Stimulated activated CD8-positive, alpha-beta memory T cell treated with anti-CD3 and anti-CD28 coated beads, Interleukin-15, amount 100 ng/mL, for 48 hours (primary cell): Measurements from ENCODE around the gene EMCN.

Source experiments
- DNase-seq, 2 donors: peaks; one replicate each; pipeline ENCODE4 v3.0.0-alpha.2; 2020; ENCODE audit warnings: low read depth in 2 of 2

The EMCN gene

GRCh38 chr4:100493756-100494155 is 24.1 kb downstream of the EMCN start:
- no peak for DNase-seq

DNA sequence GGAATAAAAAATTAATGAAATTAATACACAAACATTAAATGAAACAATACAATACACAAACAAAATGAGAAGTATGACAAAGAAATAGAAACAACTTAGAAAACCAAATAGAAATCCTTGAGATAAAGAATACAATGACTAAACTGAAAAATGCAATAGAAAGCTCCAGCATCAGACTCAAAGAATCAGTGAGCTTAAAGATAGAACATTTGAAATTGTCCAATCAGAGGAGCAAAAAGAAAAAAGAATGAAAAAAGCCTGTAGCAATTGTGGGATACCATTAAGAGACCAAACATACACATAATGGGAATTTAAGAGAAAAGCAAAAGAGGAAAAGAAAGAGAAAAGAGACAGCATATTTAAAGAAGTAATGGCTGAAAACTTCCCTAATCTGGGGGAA is 25.7 kb downstream of the EMCN start:
- DNase-seq: no peak

DNA sequence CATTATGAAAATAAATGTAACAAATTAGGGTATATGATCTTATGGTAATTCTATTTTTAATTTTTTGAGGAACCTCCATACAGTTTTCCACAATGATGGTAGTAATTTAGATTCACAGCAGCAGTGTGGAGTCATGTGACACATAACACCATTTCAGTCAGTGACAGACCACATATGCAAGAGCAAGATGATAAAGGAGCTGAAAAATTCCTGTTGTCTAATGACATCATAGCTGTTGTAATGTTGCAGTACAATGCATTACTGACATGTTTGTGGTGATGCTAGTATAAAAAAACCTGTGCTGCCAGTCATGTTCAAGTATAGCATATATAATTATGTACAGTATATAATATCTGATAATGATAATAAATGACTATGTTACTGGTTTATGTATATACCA is 28.5 kb downstream of the EMCN start:
- no peak for DNase-seq

- DNase-seq: no peak
Measured at GRCh38 chr4:100486496-100486895, 31.3 kb downstream of the EMCN start.

DNA sequence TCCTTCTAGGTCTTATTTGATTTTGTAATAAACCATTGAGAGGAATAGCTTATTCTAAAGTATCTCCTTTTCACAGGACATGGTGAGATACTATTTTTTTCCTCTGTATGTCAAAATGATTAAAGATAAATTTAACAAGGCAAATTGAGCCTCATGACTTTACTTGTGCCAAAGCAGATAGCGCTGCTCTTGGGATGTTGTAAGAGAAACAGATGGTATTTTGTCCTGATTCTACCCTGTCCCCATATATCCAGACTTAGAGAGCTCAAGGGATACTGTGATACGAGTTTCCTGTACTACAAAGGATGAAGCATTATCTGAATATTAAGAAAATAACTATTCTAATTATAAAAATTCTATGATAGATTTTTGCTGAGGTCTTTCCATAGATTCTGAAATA is 34.0 kb downstream of the EMCN start:
- no peak for DNase-seq

DNA sequence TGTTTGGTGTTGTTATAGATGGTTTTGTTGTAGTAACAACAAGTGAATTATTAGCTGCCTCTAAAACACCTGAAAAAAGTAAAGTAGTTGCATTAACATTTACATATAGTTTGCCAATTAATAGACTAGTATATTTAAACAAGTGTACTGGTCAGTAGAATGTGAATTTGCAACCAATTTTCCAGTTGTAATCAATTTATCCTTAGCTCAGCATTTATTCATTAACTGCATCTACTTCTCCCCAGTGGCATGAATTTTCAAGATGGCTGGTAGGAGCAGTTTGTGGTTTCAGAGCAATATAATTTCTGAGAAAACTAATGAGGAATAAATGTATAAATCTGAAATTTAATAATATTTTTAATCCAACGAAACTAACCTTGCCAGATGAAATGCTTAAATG is 37.9 kb downstream of the EMCN start:
- DNase-seq: no peak

GRCh38 chr4:100469555-100469954 is 48.3 kb downstream of the EMCN start:
- DNase-seq: no peak

GRCh38 chr4:100466501-100466900 is 51.3 kb downstream of the EMCN start:
- no peak for DNase-seq

DNA sequence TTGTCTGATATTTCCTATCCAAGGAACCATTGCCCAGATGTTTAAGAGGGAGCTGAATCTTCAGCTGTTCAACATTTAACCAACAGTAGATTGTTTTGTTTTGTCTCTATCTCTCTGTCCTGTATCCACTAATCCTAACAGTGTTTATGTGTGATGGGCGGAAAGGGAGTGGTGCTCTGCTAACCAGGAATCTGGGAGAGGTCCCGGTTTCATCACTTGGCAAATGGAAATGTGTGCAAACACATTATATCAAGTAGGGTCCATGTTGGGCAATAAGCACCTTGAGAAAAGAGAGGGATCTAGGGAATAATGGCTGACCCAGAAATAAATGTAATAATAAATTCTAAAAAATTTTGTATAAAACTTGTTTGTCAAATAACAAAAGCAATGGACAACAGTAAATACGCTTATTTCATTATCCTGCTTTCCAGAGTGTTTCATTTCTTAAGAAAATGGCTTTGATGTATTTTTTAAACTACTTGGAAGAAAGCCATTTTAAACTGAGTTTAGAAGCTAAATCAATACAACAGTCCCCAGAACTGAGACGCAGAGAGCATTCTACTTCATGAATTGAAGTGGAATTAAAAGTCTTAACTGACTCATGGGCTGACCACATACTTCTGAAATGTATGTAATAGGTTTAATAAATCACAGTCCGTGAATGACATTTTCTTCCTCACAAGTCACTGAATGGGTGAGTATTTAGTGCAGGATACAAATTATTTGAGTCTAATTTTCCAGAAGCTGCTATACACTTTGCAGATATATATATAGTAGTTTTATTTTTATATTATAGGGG is 55.8 kb downstream of the EMCN start:
- DNase-seq: no peak

DNA sequence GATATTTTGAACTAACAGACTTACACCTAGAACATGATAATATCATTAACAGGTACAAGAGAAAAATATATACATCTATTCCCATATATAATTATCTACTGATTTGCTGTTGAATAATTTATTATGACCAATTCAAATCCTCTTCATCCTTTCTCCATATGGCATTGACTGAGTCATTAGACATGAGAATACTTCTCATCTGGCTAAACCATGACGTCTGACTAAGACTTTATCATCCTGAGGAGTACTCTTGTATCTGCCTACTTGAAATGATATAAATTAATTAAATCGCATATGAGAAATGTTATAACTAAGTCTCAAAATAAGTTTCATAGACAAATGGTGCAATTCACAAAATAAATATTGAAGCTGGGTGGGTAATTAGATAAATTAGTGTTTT is 67.4 kb downstream of the EMCN start:
- DNase-seq: no peak

DNA sequence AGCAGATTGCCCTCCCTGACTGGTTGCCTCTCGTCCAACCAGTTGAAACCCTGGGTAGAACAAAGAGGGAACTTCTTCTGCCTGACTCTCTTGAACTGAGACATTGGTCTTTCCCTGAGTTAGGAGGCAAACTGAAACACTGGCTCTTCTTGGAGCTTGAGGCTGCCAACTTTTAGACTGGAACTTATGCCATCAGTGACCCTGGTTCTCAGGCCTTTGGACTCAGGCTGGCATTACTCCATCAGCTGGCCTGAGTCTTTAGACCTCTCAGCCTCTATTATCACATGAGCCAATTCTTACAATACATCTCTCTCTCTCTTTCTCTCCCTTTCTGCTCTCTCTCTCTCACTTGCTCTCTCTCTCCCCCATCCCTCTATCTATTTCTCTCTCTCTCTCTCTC is 86.4 kb downstream of the EMCN start:
- no peak for DNase-seq

DNA sequence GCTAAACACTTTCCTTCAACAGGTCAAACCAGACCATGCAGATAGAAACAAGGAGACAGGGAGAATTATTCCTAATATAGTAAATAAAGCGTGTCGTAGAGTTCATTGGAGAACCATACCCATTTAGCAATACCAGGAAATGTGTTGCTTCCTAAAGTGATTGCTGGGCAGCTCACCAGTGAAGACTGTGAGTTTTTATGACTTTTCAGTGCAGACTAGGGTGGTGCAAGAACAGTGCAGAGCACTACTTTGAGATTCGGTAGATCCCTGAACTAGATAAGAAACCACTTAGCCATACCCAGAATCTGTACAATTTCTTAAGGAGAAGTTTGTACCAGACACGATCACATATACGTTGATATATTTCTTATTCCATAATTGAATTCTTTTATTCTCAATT is 87.4 kb downstream of the EMCN start:
- DNase-seq: no peak

DNA sequence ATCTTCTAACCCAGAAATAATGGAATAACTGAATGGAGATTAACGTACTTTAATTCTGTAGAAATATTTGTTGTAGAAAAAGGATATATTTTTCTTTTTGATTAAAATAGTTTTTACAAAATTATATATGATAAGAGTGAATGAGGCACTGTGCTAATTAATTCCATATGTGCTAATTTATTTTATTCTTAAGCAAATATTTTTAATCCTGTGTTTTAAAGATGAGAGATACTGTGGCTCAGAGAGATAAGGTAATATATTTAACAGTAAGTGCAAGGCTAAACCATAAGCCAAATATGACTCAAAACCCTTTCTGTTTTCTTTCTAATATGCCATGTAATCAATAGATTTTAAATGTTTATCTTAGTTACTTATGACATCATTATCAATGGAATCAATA is 88.2 kb downstream of the EMCN start:
- DNase-seq: no peak

- no peak for DNase-seq
Measured at GRCh38 chr4:100428051-100428450, 89.8 kb downstream of the EMCN start.

GRCh38 chr4:100424376-100424775 is 93.4 kb downstream of the EMCN start:
- DNase-seq: no peak

DNA sequence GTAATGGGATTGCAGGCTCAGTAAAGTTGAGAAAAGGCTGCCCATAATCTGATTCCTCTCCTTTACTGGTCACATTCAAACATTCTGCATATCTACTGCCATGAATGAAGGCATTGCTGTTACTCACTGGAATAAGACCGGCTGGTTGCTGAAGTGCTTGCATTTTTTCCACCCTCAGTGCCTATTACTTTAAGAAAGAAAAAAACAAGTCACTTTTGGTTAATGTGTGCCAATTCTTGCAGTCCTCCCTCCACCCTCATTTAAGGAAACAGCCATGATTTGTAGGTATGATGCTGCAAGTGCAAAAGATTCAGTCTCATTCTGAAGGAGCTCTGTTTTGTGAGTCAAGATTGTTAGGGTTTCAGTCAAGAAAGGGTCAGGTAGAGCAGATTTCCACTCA is 94.9 kb downstream of the EMCN start:
- no peak for DNase-seq

GRCh38 chr4:100421361-100421978 is 96.4 kb downstream of the EMCN start:
- no peak for DNase-seq

GRCh38 chr4:100420571-100420970 is 97.3 kb downstream of the EMCN start:
- no peak for DNase-seq

DNA sequence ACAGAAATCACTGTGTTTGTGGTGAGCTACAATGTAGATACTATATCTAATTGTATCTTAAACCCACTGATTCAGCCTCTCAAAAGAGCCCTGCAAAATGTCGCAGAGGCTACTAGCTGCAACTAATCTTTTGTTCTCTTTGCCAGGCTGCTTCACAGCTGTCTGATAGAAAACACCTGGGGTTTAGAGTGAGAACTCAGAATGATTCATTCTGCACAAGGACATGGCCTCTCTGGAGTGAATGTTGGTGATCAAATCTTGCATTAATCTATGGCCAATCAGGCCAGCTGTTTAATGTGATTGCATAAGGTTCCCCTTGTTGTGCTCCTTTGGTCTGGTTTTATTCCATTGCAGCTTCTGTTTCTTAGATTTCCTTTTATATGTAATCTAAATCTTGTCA is 100.3 kb downstream of the EMCN start:
- DNase-seq: no peak

DNA sequence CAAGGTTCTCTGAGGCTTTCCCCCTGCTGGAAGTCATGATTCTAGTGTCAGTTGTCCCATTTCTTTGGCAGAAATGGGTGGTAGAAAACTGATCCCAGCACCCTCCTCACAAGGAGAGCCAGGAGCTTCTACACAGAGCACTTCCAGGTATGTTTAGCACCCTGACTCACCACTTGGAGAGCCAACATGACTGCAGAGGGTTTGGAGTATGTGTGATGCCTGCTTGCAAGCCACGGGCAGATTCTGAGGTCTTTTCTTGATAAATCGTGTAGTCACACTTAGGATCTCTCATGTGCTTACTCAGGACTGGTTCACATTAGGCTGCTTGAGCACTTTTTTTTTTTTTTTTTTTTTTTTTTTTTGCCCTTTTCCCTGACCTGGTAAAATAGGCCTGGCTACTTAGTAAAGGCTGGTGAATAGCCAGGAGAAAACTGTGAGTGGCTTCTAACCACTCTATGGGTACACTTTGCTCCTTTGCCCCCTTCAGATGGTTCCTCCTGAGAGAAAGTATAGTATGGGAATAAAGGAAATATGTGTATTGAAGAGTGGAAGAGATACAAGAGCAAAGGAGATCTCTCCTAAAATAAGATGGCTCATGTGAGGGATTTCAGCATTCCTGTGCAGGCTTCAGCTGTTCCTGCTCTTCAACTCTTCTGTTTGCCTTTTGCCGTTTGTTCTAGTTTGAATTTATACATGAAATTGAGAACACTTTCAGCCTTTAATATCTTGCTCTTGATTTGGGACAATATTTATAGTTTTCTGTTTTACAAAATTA is 103.6 kb downstream of the EMCN start:
- no peak for DNase-seq

DNA sequence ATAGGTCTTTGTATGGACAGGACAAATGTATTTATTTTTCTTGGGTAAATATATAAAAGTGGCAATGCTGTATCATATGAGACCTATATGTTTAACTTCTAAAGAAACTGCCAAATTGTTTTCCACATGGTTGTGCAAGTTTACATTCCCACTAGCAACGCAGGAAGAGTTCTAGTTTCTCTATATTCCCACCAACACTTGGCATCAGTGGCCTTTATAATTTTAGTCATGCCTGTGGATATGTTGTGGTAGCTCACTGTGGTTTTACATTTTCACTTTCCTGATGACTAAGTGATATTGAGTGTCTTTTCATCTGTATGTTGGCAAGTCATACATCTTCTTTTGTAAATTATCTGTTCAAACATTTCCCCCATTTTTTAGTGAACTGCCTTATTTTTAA is 126.0 kb downstream of the EMCN start:
- no peak for DNase-seq

DNA sequence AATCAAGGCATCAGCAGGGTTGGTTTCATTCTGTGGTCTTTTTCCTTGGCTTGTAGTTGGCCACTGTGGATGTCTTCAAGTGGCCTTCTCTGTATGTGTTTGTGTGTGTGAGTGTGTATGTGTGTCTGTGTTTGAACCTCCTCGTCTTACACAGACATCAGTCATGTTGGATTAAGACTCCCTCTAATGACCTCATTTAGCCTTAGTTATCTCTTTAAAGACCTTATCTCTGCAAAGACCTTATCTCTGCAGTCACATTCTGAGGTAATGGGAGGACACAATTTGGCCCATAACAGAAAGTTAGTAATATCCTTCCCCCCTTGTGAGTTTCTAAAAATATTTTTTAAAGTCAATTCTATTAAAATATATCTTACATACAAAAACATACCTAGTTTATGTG is 126.7 kb downstream of the EMCN start:
- no peak for DNase-seq

GRCh38 chr4:100386270-100386669 is 131.6 kb downstream of the EMCN start:
- DNase-seq: no peak
